Fibroblast of lung (primary cell): Measurements from ENCODE around the gene KIF26B. TPM values are rescaled to one million over a fixed set of nuclear protein-coding genes. Genes with fewer than 3 reads are reported as not detected.

Source experiments
- DNase-seq, 2 donors: peaks; one replicate each; pipeline versions ENCODE4 v3.0.0 to v3.0.0-alpha.2; 2010; ENCODE audit warnings: low read depth in 2 of 2
- H2AFZ ChIP-seq: 2 replicates; pipeline ENCODE4 v1.5.1; 2012; ENCODE audit warnings: low read length, control low read depth, inconsistent platforms
- H3K27ac ChIP-seq: 2 replicates; pipeline ENCODE4 v1.5.1; 2011; ENCODE audit warnings: low read length, control low read depth; ENCODE audit not compliant: insufficient read depth
- H3K27me3 ChIP-seq: 2 replicates; pipeline ENCODE4 v1.5.1; 2011; ENCODE audit warnings: mild to moderate bottlenecking, low read length; ENCODE audit not compliant: control insufficient read depth, insufficient read depth
- H3K36me3 ChIP-seq: 2 replicates; pipeline ENCODE4 v1.5.1; 2011; ENCODE audit warnings: low read length; ENCODE audit not compliant: control insufficient read depth, insufficient read depth
- H3K4me1 ChIP-seq: 2 replicates; pipeline ENCODE4 v1.5.1; 2011; ENCODE audit warnings: low read length; ENCODE audit not compliant: control insufficient read depth, insufficient read depth; ENCODE audit errors: extremely low read depth
- H3K4me2 ChIP-seq: 2 replicates; pipeline ENCODE4 v1.5.1; 2011; ENCODE audit warnings: low read length, control low read depth; ENCODE audit not compliant: insufficient read depth; ENCODE audit errors: extremely low read depth
- H3K4me3 ChIP-seq, 4 experiments: fragments of 200-600 bp in 1 of 4; sonication (generic) in 1 of 4; replicated peaks in 1 of 4; 2 replicates each; pipeline ENCODE4 v1.5.1; 2011 to 2016; ENCODE audit warnings: low read length in 4 of 4, low read depth in 3 of 4, mild to moderate bottlenecking in 3 of 4, control low read depth in 2 of 4, inconsistent platforms in 1 of 4, mixed read lengths in 1 of 4; ENCODE audit not compliant: insufficient read depth in 1 of 4; ENCODE audit errors: control extremely low read depth in 1 of 4
- H3K79me2 ChIP-seq: 2 replicates; pipeline ENCODE4 v1.5.1; 2012; ENCODE audit warnings: mild to moderate bottlenecking, low read length, inconsistent platforms; ENCODE audit not compliant: control insufficient read depth, insufficient read depth
- H3K9ac ChIP-seq: 2 replicates; pipeline ENCODE4 v1.5.1; 2011; ENCODE audit warnings: mild to moderate bottlenecking, low read length, control low read depth; ENCODE audit not compliant: insufficient read depth
- H3K9me3 ChIP-seq: 2 replicates; pipeline ENCODE4 v1.5.1; 2012; ENCODE audit warnings: low read depth, low read length; ENCODE audit not compliant: control insufficient read depth, insufficient read depth
- H4K20me1 ChIP-seq: 2 replicates; pipeline ENCODE4 v1.5.1; 2011; ENCODE audit warnings: low read length; ENCODE audit not compliant: control insufficient read depth, insufficient read depth; ENCODE audit errors: extremely low read depth
- CTCF ChIP-seq, 2 donors: IDR thresholded peaks in 1 of 2; conservative IDR thresholded peaks in 1 of 2; 1 replicate in 1 of 2; 2 replicates in 1 of 2; pipeline ENCODE4 v1.5.1; 2011 to 2012; ENCODE audit warnings: low read length in 2 of 2, control low read depth in 1 of 2, inconsistent platforms in 1 of 2, low read depth in 1 of 2, mild to moderate bottlenecking in 1 of 2
- EZH2 ChIP-seq: IDR thresholded peaks from 2 replicates; pipeline ENCODE4 v1.5.1; 2012; ENCODE audit warnings: low read length, control low read depth, mild to moderate bottlenecking; ENCODE audit errors: missing control alignments
- polyA plus RNA-seq, 2 donors: library from polyadenylated mRNA; depleted of rRNA in 1 of 2; stranded (reverse) in 1 of 2; unstranded in 1 of 2; fragments of >200 nt; gene quantifications; 2 replicates each; pipeline ENCODE4 v1.2.1, GENCODE V29; 2011 to 2012; ENCODE audit warnings: missing spikeins in 1 of 2
- total RNA-seq: library from RNA; depleted of rRNA; stranded (reverse); fragments of >200 nt; gene quantifications from 2 replicates; pipeline ENCODE4 v1.2.1, GENCODE V29; 2014

The KIF26B gene
- total and polyA plus RNA-seq, 2 donors (not counting 1 experiment from before 2014, with no cell fraction given): 5.3 to 6.1 TPM

GRCh38 chr1:245383396-245384330, 228.9 kb downstream of the KIF26B start:
- no peaks in the 10 kb centered on the region for H3K9me3 ChIP-seq
- H4K20me1 ChIP-seq: no peaks in the 10 kb centered on the region
- H3K4me1 ChIP-seq: no peaks in the 10 kb centered on the region
- DNase-seq: no peak
- no peaks in the 10 kb centered on the region for H3K27me3 ChIP-seq
- H3K27ac ChIP-seq: no peak overlapping the region
- no peaks in the 10 kb centered on the region for H3K36me3 ChIP-seq
- H3K4me2 ChIP-seq: no peak overlapping the region
- TF ChIP-seq EZH2: no peak
- TF ChIP-seq CTCF (conservative IDR thresholded peaks at IDR 0.05 in 1 of 2, IDR thresholded peaks at IDR 0.05 in 1 of 2; ENCODE audit: low read depth in 1 of 2, low read length in 2 of 2): no peak
- no peak overlapping the region for H3K4me3 ChIP-seq
- no peak overlapping the region for H3K9ac ChIP-seq
- H2AFZ ChIP-seq: no peak overlapping the region
- no peaks in the 10 kb centered on the region for H3K79me2 ChIP-seq

GRCh38 chr1:245386297-245386971, 231.6 kb downstream of the KIF26B start:
- Histone ChIP-seq H3K79me2 (no peaks in the 10 kb centered on the region), H3K36me3 (no peaks in the 10 kb centered on the region), H3K4me3 (no peak overlapping the region), H2AFZ (no peak overlapping the region), H3K9ac (no peak overlapping the region), H3K27ac (no peak overlapping the region), H3K9me3 (no peaks in the 10 kb centered on the region), H3K4me2 (no peak overlapping the region), H3K4me1 (no peaks in the 10 kb centered on the region), H4K20me1 (no peaks in the 10 kb centered on the region), H3K27me3 (no peaks in the 10 kb centered on the region)
- TF ChIP-seq CTCF (conservative IDR thresholded peaks at IDR 0.05 in 1 of 2, IDR thresholded peaks at IDR 0.05 in 1 of 2; ENCODE audit: low read depth in 1 of 2, low read length in 2 of 2) (no peak), EZH2 (no peak)
- no peak for DNase-seq

- TF ChIP-seq CTCF (conservative IDR thresholded peaks at IDR 0.05 in 1 of 2, IDR thresholded peaks at IDR 0.05 in 1 of 2; ENCODE audit: low read depth in 1 of 2, low read length in 2 of 2) (no peak), EZH2 (no peak)
- no peaks in the 10 kb centered on the region for H4K20me1 ChIP-seq
- H3K27ac ChIP-seq: no peak overlapping the region
Observed at GRCh38 chr1:245388687-245389086, 233.9 kb downstream of the KIF26B start.

More at GRCh38 chr1:245388687-245389086, 233.9 kb downstream of the KIF26B start:
- no peaks in the 10 kb centered on the region for H3K9me3 ChIP-seq
- no peaks in the 10 kb centered on the region for H3K4me1 ChIP-seq
- H2AFZ ChIP-seq: no peak overlapping the region
- DNase-seq: no peak
- no peak overlapping the region for H3K9ac ChIP-seq
- no peaks in the 10 kb centered on the region for H3K79me2 ChIP-seq
- no peaks in the 10 kb centered on the region for H3K27me3 ChIP-seq
- peak overlapping the region in 2 of 4 experiments; percentile 17 to 28 for H3K4me3 ChIP-seq
- no peaks in the 10 kb centered on the region for H3K36me3 ChIP-seq
- H3K4me2 ChIP-seq: no peak overlapping the region
